Kidney (tissue), 14 donors: ENCODE results near the gene GIPC3. TPM values are rescaled to one million over a fixed set of nuclear protein-coding genes. Genes with fewer than 3 reads are reported as not detected.
"Not testable (repeated sequence)": the region's sequence is repeated elsewhere in the genome, so short reads cannot be mapped to it uniquely, and the experiment has no call there.

Experiments used
- DNase-seq, 5 donors: peaks; one replicate each; pipeline ENCODE4 v3.0.0-alpha.2; 2013 to 2020
- FAIRE-seq: peaks from 2 replicates; lab custom pipeline; 2012; peaks lifted over from hg19 to GRCh38; lab: Jason Lieb, UNC
- H3K27ac ChIP-seq, 2 donors: one replicate each; pipeline ENCODE4 v1.7.0; 2013; ENCODE audit warnings: low read depth in 2 of 2, low read length in 2 of 2, inconsistent platforms in 1 of 2
- H3K27me3 ChIP-seq: one replicate; pipeline ENCODE4 v1.7.1; 2013; ENCODE audit warnings: low read length, inconsistent platforms; ENCODE audit not compliant: control insufficient read depth, insufficient read depth
- H3K36me3 ChIP-seq, 3 donors: one replicate each; pipeline versions ENCODE4 v1.7.0 to v1.7.1; 2013; ENCODE audit warnings: low read length in 3 of 3, control low read depth in 1 of 3, inconsistent platforms in 1 of 3; ENCODE audit not compliant: insufficient read depth in 3 of 3, control insufficient read depth in 2 of 3
- H3K4me1 ChIP-seq, 3 donors: one replicate each; pipeline versions ENCODE4 v1.7.0 to v1.7.1; 2013; ENCODE audit warnings: low read length in 3 of 3, inconsistent platforms in 1 of 3, low read depth in 1 of 3; ENCODE audit not compliant: control insufficient read depth in 2 of 3, insufficient read depth in 2 of 3
- H3K4me3 ChIP-seq, 3 donors: one replicate each; pipeline versions ENCODE4 v1.7.0 to v1.8.1; 2013; ENCODE audit warnings: low read length in 3 of 3, control low read depth in 1 of 3, inconsistent platforms in 1 of 3
- H3K9ac ChIP-seq, 3 donors: one replicate each; pipeline versions ENCODE4 v1.7.0 to v1.7.1; 2013; ENCODE audit warnings: low read length in 3 of 3, control low read depth in 1 of 3, inconsistent platforms in 1 of 3
- H3K9me3 ChIP-seq, 3 donors: one replicate each; pipeline versions ENCODE4 v1.7.0 to v1.7.1; 2013; ENCODE audit warnings: low read length in 3 of 3, control low read depth in 1 of 3, inconsistent platforms in 1 of 3; ENCODE audit not compliant: control insufficient read depth in 2 of 3, insufficient read depth in 1 of 3
- CTCF ChIP-seq: IDR thresholded peaks from 3 replicates; pipeline ENCODE4 v1.5.1; 2012; ENCODE audit warnings: mild to moderate bottlenecking, moderate library complexity, borderline replicate concordance; ENCODE audit not compliant: insufficient read depth; ENCODE audit errors: extremely low read depth
- intact Hi-C: fragments of 100-400 bp; cut with DNase I; formaldehyde crosslinking; loops from one replicate; pipeline ENCODE4 v1.11.1; 2022
- polyA plus RNA-seq: library from polyadenylated mRNA; stranded (reverse); fragments of 350-450 nt; fragmentation: Illumina TruSeq; extraction: RNeasy Lipid Tissue Mini Kit (QIAGEN cat#74804); gene quantifications from one replicate; pipeline ENCODE4 v1.2.3, GENCODE V29; 2014; ENCODE audit warnings: low read depth, low replicate concordance; ENCODE audit not compliant: insufficient read depth
- total RNA-seq: library from RNA; stranded (reverse); fragmentation: NEBNext Ultra II Directional; extraction: Animal tissue kit (Norgen Biotek cat#: 25700); gene quantifications from one replicate; pipeline ENCODE4 v1.2.1, GENCODE V29; 2021
- donor health status: control.
- donor health status: control.
- donor health status: control.
- donor health status: control.
- donor health status: control.
- donor health status: DM: yes; HTN: yes; CAD: no.
- donor health status: Normal renal cell carcinoma (clear cell type).

Gene GIPC3
- total and polyA plus RNA-seq, 2 donors from 2014 or later, result 2.1 TPM

GRCh38 chr19:3627351-3627723 is 42.1 kb downstream of the GIPC3 start:
- H3K4me1 ChIP-seq, result peaks cover 0 to 17% (median 4%) of the 10 kb centered on the region in 3 donors
- intact Hi-C loops, result no loop called here
- H3K9me3 ChIP-seq, result no peaks in the 10 kb centered on the region
- H3K9ac ChIP-seq, result no peak overlapping the region
- FAIRE-seq, result no peak
- H3K4me3 ChIP-seq, result peak overlapping the region; percentile 28 to 97 (median 51)
- H3K27ac ChIP-seq, result peak overlapping the region in 1 of 2 donors; percentile 4
- no peak for TF ChIP-seq CTCF
- H3K36me3 ChIP-seq, result no peaks in the 10 kb centered on the region
- DNase-seq, result peak in 1 of 5 donors; percentile 71
- no peaks in the 10 kb centered on the region for H3K27me3 ChIP-seq

GRCh38 chr19:3628766-3629165 is 43.5 kb downstream of the GIPC3 start:
- H3K27me3 ChIP-seq, FAIRE-seq, intact Hi-C loops, H3K9ac ChIP-seq, H3K27ac ChIP-seq, H3K9me3 ChIP-seq, H3K36me3 ChIP-seq, DNase-seq, H3K4me3 ChIP-seq: not testable (repeated sequence)
- peaks cover 0 to 17% (median 4%) of the 10 kb centered on the region in 3 donors for H3K4me1 ChIP-seq

GRCh38 chr19:3631053-3631861 is 46.0 kb downstream of the GIPC3 start:
- Histone ChIP-seq H3K27me3 (no peaks in the 10 kb centered on the region), H3K9ac (no peak overlapping the region), H3K9me3 (no peaks in the 10 kb centered on the region), H3K4me3 (no peak overlapping the region), H3K36me3 (no peaks in the 10 kb centered on the region), H3K27ac (no peak overlapping the region), H3K4me1 (peaks cover 0 to 2% (median 0%) of the 10 kb centered on the region in 3 donors)
- DNase-seq (no peak), FAIRE-seq (no peak)
- no peak for TF ChIP-seq CTCF
- intact Hi-C loops, result no loop called here

- Histone ChIP-seq H3K36me3 (no peaks in the 10 kb centered on the region), H3K27ac (no peak overlapping the region), H3K4me3 (no peak overlapping the region), H3K9me3 (no peaks in the 10 kb centered on the region), H3K27me3 (no peaks in the 10 kb centered on the region), H3K4me1 (peaks cover 0 to 2% (median 0%) of the 10 kb centered on the region in 3 donors), H3K9ac (no peak overlapping the region)
- intact Hi-C loops, result no loop called here
- TF ChIP-seq CTCF, result no peak
- no peak for FAIRE-seq
- DNase-seq, result no peak
Measured at GRCh38 chr19:3632098-3632497, 46.8 kb downstream of the GIPC3 start.
